Type B pancreatic cell (in vitro differentiated cells): ENCODE measurements around the gene ULK1. TPM values are rescaled to one million over a fixed set of nuclear protein-coding genes. Genes with fewer than 3 reads are reported as not detected.
A peak's percentile ranks its signal among the peaks of the same experiment; 100 is the strongest.

Source experiments
- DNase-seq: peaks from one replicate; pipeline ENCODE4 v3.0.0; 2021; ENCODE audit warnings: mixed read lengths; ENCODE audit not compliant: unreplicated experiment; ENCODE audit errors: extremely low spot score
- H3K27ac Mint-ChIP-seq: 2 replicates; pipeline ENCODE4 v1.8.0; 2021; ENCODE audit warnings: mild to moderate bottlenecking, mixed read lengths
- H3K27me3 Mint-ChIP-seq: 2 replicates; pipeline ENCODE4 v1.8.0; 2021; ENCODE audit warnings: mixed read lengths
- H3K36me3 Mint-ChIP-seq: 2 replicates; pipeline ENCODE4 v1.8.0; 2021; ENCODE audit warnings: mixed read lengths
- H3K4me1 Mint-ChIP-seq: one replicate; pipeline ENCODE4 v1.8.0; 2021; ENCODE audit warnings: mixed read lengths; ENCODE audit not compliant: unreplicated experiment
- H3K4me3 Mint-ChIP-seq: 2 replicates; pipeline ENCODE4 v1.8.0; 2021; ENCODE audit warnings: mild to moderate bottlenecking, mixed read lengths
- H3K9me3 Mint-ChIP-seq: 2 replicates; pipeline ENCODE4 v1.8.0; 2021; ENCODE audit warnings: mixed read lengths
- total RNA-seq: library from RNA; stranded (reverse); gene quantifications from 2 replicates; pipeline ENCODE4 v1.2.1, GENCODE V29; 2021; ENCODE audit warnings: low replicate concordance
- TF ChIP-seq, protein P1 (sequence below): fragments of 200-600 bp; sonication (generic); conservative IDR thresholded peaks from 2 replicates; pipeline ENCODE4 v1.5.0; 2021; ENCODE audit warnings: antibody characterized with exemption, mild to moderate bottlenecking

ULK1 gene
- total RNA-seq, 1 donor from 2014 or later = 80.0 TPM

- H3K4me3 Mint-ChIP-seq = no peak overlapping the region
Observed at GRCh38 chr12:131853832-131854797, 40.3 kb upstream of the ULK1 start.

DNA sequence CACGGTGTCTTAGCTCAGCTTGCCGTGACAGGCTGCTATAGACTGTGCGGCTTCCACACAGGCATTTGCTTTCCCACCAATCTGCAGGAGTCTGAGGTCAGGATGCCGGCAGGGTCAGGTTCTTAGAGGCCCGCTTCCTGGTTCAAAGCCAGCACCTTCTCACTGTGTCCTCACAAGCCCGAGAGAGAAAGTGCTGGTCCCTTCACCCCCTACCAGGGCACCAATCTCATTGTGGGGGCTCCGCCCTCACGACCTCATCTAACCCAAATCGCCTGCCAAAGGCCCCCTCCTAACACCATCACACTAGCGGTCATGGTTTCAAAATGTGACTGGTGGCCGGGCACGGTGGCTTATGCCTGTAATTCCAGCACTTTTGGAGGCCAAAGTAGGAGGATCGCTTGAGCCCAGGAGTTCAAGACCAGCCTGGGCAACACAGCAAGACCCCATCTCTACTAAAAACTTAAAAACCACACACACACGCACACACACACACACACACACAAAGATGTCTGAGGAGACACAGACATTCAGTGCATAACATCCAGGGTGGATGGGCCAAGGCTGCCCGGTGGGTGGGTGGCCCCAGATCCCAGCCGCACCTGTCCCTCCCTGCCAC, 39.5 kb upstream of the ULK1 start:
- DNase-seq = no peak
- Mint-ChIP-seq H3K27me3 (peaks cover 5% of the 10 kb centered on the region), H3K4me3 (no peak overlapping the region), H3K36me3 (no peaks in the 10 kb centered on the region), H3K27ac (no peak overlapping the region), H3K4me1 (peaks cover 4% of the 10 kb centered on the region), H3K9me3 (no peaks in the 10 kb centered on the region)
- TF ChIP-seq, protein P1, sequence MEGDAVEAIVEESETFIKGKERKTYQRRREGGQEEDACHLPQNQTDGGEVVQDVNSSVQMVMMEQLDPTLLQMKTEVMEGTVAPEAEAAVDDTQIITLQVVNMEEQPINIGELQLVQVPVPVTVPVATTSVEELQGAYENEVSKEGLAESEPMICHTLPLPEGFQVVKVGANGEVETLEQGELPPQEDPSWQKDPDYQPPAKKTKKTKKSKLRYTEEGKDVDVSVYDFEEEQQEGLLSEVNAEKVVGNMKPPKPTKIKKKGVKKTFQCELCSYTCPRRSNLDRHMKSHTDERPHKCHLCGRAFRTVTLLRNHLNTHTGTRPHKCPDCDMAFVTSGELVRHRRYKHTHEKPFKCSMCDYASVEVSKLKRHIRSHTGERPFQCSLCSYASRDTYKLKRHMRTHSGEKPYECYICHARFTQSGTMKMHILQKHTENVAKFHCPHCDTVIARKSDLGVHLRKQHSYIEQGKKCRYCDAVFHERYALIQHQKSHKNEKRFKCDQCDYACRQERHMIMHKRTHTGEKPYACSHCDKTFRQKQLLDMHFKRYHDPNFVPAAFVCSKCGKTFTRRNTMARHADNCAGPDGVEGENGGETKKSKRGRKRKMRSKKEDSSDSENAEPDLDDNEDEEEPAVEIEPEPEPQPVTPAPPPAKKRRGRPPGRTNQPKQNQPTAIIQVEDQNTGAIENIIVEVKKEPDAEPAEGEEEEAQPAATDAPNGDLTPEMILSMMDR = no peak

More at GRCh38 chr12:131853832-131854797, 40.3 kb upstream of the ULK1 start:
- Mint-ChIP-seq H3K4me1 (peaks cover 4% of the 10 kb centered on the region), H3K36me3 (no peaks in the 10 kb centered on the region), H3K27me3 (peaks cover 5% of the 10 kb centered on the region), H3K9me3 (no peaks in the 10 kb centered on the region), H3K27ac (no peak overlapping the region)
- TF ChIP-seq, protein P1 = no peak
- DNase-seq = no peak

DNA sequence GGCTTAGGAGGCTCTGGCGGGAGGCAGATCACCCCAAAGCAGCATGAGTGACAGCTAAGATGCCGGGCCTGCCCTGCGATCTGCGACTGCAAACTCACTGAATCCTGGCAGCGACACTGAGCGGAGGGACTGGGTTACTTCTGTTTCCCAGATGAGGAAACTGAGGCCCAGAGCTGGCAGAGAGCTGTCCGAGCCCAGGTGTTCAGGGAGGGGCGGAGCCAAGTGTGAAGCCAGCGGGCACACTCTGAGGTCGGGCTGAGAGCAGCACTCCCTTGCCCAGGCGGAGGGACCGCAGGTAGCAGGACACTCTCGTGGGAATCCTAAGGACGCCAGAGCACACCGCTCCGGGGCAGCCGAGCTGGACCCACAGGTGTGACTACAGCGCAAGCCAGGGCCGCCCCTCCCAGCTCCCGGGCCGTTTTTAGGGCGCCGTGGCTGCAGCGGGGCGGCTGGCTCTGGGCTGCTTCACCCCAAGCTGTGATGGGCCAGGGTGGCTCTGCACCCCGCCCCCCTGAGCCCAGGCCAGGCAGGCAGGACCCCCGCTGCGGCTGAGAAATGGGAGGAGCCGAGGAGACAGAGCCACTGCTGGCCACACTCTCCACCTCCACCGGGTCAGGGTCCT, 38.8 kb upstream of the ULK1 start:
- DNase-seq = no peak
- Mint-ChIP-seq H3K4me1 (peaks cover 10% of the 10 kb centered on the region), H3K4me3 (no peak overlapping the region), H3K27ac (peak overlapping the region; percentile 50), H3K9me3 (no peaks in the 10 kb centered on the region), H3K27me3 (peaks cover 5% of the 10 kb centered on the region), H3K36me3 (no peaks in the 10 kb centered on the region)
- TF ChIP-seq, protein P1 = no peak

- Mint-ChIP-seq H3K4me1 (peaks cover 14% of the 10 kb centered on the region), H3K36me3 (no peaks in the 10 kb centered on the region), H3K27me3 (peaks cover 5% of the 10 kb centered on the region), H3K27ac (peak overlapping the region; percentile 50), H3K9me3 (no peaks in the 10 kb centered on the region), H3K4me3 (no peak overlapping the region)
- DNase-seq = no peak
- TF ChIP-seq, protein P1 = no peak
Observed at GRCh38 chr12:131856366-131857097, 37.9 kb upstream of the ULK1 start.
